Tibial nerve (tissue), 4 donors: Measurements from ENCODE around the gene MARCHF3. TPM values are rescaled to one million over a fixed set of nuclear protein-coding genes. Genes with fewer than 3 reads are reported as not detected.
"Not testable (repeated sequence)": the region's sequence is repeated elsewhere in the genome, so short reads cannot be mapped to it uniquely, and the experiment has no call there.

Experiments
- DNase-seq, 2 donors: peaks; one replicate each; pipeline ENCODE4 v3.0.0-alpha.2; 2019; ENCODE audit warnings: low spot score in 2 of 2
- H3K27ac ChIP-seq, 4 donors: fragments of 200-600 bp; sonication (generic) in 3 of 4; one replicate each; pipeline ENCODE4 v1.5.1; 2017 to 2019; ENCODE audit warnings: mild to moderate bottlenecking in 1 of 4
- H3K27me3 ChIP-seq, 2 donors: fragments of 200-600 bp; sonication (generic) in 1 of 2; one replicate each; pipeline versions ENCODE4 v1.5.1 to v1.6.0; 2017 to 2019
- H3K36me3 ChIP-seq, 3 donors: fragments of 200-600 bp; sonication (generic); one replicate each; pipeline ENCODE4 v1.5.1; 2018 to 2019
- H3K4me1 ChIP-seq, 4 donors: fragments of 200-600 bp; sonication (generic) in 3 of 4; one replicate each; pipeline ENCODE4 v1.5.1; 2017 to 2019
- H3K4me3 ChIP-seq, 4 donors: fragments of 200-600 bp; sonication (generic) in 3 of 4; one replicate each; pipeline ENCODE4 v1.5.1; 2017 to 2019; ENCODE audit warnings: mild to moderate bottlenecking in 1 of 4, moderate library complexity in 1 of 4
- H3K9me3 ChIP-seq, 4 donors: fragments of 200-600 bp; sonication (generic) in 3 of 4; one replicate each; pipeline ENCODE4 v1.5.1; 2017 to 2019
- CTCF ChIP-seq, 5 experiments: fragments of 200-600 bp in 3 of 5; fragments of 450-650 bp in 2 of 5; sonication (generic) in 3 of 5; IDR thresholded peaks; one replicate each; pipeline ENCODE4 v1.5.1; 2016 to 2019; ENCODE audit warnings: antibody characterized with exemption in 5 of 5, mild to moderate bottlenecking in 3 of 5, moderate library complexity in 2 of 5
- EP300 ChIP-seq, 2 donors: sonication (generic); formaldehyde crosslinking; IDR thresholded peaks; one replicate each; pipeline ENCODE4 v1.6.1; 2017; ENCODE audit warnings: antibody characterized with exemption in 2 of 2, mild to moderate bottlenecking in 1 of 2
- POLR2A ChIP-seq, 2 donors: fragments of 450-650 bp; IDR thresholded peaks; one replicate each; pipeline ENCODE4 v1.6.1; 2017; ENCODE audit warnings: antibody characterized with exemption in 2 of 2, mild to moderate bottlenecking in 2 of 2, moderate library complexity in 2 of 2
- WGBS, 2 donors: methylation state at CpG; one replicate each; pipeline ENCODE4 v1.1.5; 2018; 5-methylcytosine and 5-hydroxymethylcytosine counted together
- total RNA-seq, 4 donors: library from RNA; depleted of rRNA; stranded (reverse); fragments of >200 nt; gene quantifications; one replicate each; pipeline ENCODE4 v1.1.0, GENCODE V29; 2016

Gene MARCHF3
- total RNA-seq, 4 donors from 2014 or later: 1.8 to 8.7 (median 4.7) TPM

- no peaks in the 10 kb centered on the region for H3K27me3 ChIP-seq
- no peaks in the 10 kb centered on the region for H3K4me1 ChIP-seq
- H3K4me3 ChIP-seq: no peak overlapping the region
- DNase-seq: no peak
- WGBS, 2 donors: 92 to 94% methylated on average over 6 of the region's 6 CpGs
- no peaks in the 10 kb centered on the region for H3K9me3 ChIP-seq
- TF ChIP-seq CTCF (IDR thresholded peaks at IDR 0.05) (no peak), EP300 (IDR thresholded peaks at IDR 0.05) (no peak), POLR2A (IDR thresholded peaks at IDR 0.05) (no peak)
- H3K27ac ChIP-seq: no peak overlapping the region
- H3K36me3 ChIP-seq: no peaks in the 10 kb centered on the region
Observed at GRCh38 chr5:126948453-126948852, 81.9 kb downstream of the MARCHF3 start.

GRCh38 chr5:126948011-126948355 lies 82.4 kb downstream of the MARCHF3 start:
- no peaks in the 10 kb centered on the region for H3K27me3 ChIP-seq
- H3K36me3 ChIP-seq: no peaks in the 10 kb centered on the region
- no peaks in the 10 kb centered on the region for H3K4me1 ChIP-seq
- DNase-seq: no peak
- 97 to 98% methylated on average over 3 of the region's 3 CpGs for WGBS, 2 donors
- H3K27ac ChIP-seq: no peak overlapping the region
- TF ChIP-seq CTCF (IDR thresholded peaks at IDR 0.05): no peak
- no peak for TF ChIP-seq POLR2A (IDR thresholded peaks at IDR 0.05)
- TF ChIP-seq EP300 (IDR thresholded peaks at IDR 0.05): no peak
- no peak overlapping the region for H3K4me3 ChIP-seq
- no peaks in the 10 kb centered on the region for H3K9me3 ChIP-seq

DNA sequence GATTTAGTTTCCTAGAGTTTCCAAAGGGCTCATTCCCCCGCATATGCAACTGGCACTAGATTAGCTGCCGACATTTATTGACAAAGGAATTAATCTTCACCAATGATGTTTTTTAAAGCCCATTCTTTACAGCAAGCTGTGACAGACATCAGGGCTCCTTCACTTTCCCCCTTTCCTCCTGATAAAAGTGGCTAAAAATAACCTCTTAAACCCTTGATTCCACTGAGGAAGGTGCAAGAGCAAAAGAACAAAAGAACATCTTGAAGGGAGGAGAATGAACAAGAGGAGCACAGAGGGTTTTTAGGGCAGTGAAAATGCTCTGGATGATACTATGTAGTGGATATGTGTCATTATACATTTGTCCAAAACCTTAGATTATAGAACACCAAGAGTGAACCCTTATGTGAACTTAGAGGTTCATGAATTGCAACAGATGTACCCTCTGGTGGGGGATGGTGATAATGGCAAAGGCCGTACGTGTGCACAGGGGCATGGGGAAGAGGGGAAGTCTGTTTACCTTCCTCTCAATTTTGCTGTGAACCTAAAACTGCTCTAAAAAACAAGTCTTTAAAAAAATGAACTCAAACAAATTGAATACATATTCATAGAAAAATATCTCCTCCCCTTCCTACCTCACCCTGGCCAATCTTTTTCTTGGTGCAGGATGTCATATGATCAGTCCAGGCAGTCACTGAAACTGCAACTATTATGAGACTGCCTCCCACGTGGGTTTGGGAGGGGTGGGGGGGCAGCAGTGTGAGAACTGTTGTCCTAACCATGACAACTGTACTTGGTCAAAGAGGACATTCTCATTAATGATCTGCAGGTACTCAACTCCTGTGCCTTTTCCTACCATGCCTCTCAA lies 83.0 kb downstream of the MARCHF3 start:
- TF ChIP-seq EP300 (IDR thresholded peaks at IDR 0.05) (no peak), POLR2A (IDR thresholded peaks at IDR 0.05) (no peak), CTCF (IDR thresholded peaks at IDR 0.05) (no peak)
- no peak for DNase-seq
- WGBS, 2 donors: 60% methylated on average over 5 of the region's 5 CpGs
- H3K27ac ChIP-seq: no peak overlapping the region
- no peaks in the 10 kb centered on the region for H3K4me1 ChIP-seq
- H3K27me3 ChIP-seq: no peaks in the 10 kb centered on the region
- H3K9me3 ChIP-seq: no peaks in the 10 kb centered on the region
- H3K4me3 ChIP-seq: no peak overlapping the region
- H3K36me3 ChIP-seq: no peaks in the 10 kb centered on the region

DNA sequence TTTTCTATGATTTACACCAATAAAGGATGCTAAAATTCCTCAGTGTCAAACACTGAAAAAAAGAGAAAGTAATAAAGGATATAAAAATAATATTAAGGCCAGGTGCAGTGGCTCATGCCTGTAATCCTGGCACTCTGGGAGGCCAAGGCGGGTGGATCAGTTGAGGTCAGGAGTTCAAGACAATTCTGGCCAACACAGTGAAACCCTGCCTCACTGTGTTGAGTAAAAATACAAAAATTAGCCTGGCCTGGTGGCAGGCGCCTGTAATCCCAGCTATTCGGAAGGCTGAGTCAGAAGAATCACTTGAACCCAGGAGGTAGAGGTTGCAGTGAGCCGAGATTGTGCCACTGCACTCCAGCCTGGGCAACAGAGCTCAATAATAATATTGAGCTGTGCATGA lies 87.5 kb downstream of the MARCHF3 start:
- not testable (repeated sequence) for H3K36me3 ChIP-seq, H3K4me1 ChIP-seq, H3K4me3 ChIP-seq, H3K27ac ChIP-seq, H3K9me3 ChIP-seq, DNase-seq, H3K27me3 ChIP-seq
- 71 to 80% methylated on average over 4 of the region's 4 CpGs for WGBS, 2 donors

- 91 to 100% methylated on average over 1 of the region's 1 CpG for WGBS, 2 donors
- Histone ChIP-seq H3K36me3 (no peaks in the 10 kb centered on the region), H3K27ac (no peak overlapping the region), H3K27me3 (no peaks in the 10 kb centered on the region), H3K4me3 (no peak overlapping the region), H3K9me3 (no peaks in the 10 kb centered on the region), H3K4me1 (no peaks in the 10 kb centered on the region)
- TF ChIP-seq EP300 (IDR thresholded peaks at IDR 0.05) (no peak), POLR2A (IDR thresholded peaks at IDR 0.05) (no peak), CTCF (IDR thresholded peaks at IDR 0.05) (no peak)
- no peak for DNase-seq
Observed at GRCh38 chr5:126941403-126941802, 89.0 kb downstream of the MARCHF3 start.
